Ishikawa (cell line): Measurements from ENCODE around the gene SMR3A.

Experiments used
- CEBPB ChIP-seq: IDR thresholded peaks from 2 replicates; pipeline ENCODE4 v1.6.1; 2012
- CREB1 ChIP-seq: IDR thresholded peaks from 2 replicates; pipeline ENCODE4 v1.6.1; 2012; ENCODE audit warnings: low read depth
- EGR1 ChIP-seq: IDR thresholded peaks from 2 replicates; pipeline ENCODE4 v1.6.1; 2012
- EP300 ChIP-seq: IDR thresholded peaks from 2 replicates; pipeline ENCODE4 v1.6.1; 2012; ENCODE audit warnings: borderline replicate concordance
- FOXM1 ChIP-seq: IDR thresholded peaks from 2 replicates; pipeline ENCODE4 v1.6.1; 2012; ENCODE audit warnings: low read depth, borderline replicate concordance
- MAX ChIP-seq: IDR thresholded peaks from 2 replicates; pipeline ENCODE4 v1.6.1; 2012
- NFIC ChIP-seq: IDR thresholded peaks from 2 replicates; pipeline ENCODE4 v1.6.1; 2012
- RAD21 ChIP-seq: IDR thresholded peaks from 2 replicates; pipeline ENCODE4 v1.6.1; 2012; ENCODE audit warnings: low read depth
- REST ChIP-seq: IDR thresholded peaks from 2 replicates; pipeline ENCODE4 v1.6.1; 2012; ENCODE audit warnings: low read depth, mild to moderate bottlenecking
- TAF1 ChIP-seq: IDR thresholded peaks from 2 replicates; pipeline ENCODE4 v1.6.1; 2012; ENCODE audit warnings: low read depth, mild to moderate bottlenecking
- TCF12 ChIP-seq: IDR thresholded peaks from 2 replicates; pipeline ENCODE4 v1.6.1; 2012; ENCODE audit warnings: low read depth
- TEAD4 ChIP-seq: IDR thresholded peaks from 2 replicates; pipeline ENCODE4 v1.6.1; 2012
- USF1 ChIP-seq: IDR thresholded peaks from 2 replicates; pipeline ENCODE4 v1.6.1; 2012
- YY1 ChIP-seq: IDR thresholded peaks from 2 replicates; pipeline ENCODE4 v1.6.1; 2012; ENCODE audit warnings: low read depth
- ZBTB7A ChIP-seq: IDR thresholded peaks from 2 replicates; pipeline ENCODE4 v1.6.1; 2012; ENCODE audit warnings: low read depth

SMR3A gene

GRCh38 chr4:70364002-70364401 is 3.4 kb downstream of the SMR3A start:
- TF ChIP-seq REST (no peak), USF1 (no peak), MAX (no peak), ZBTB7A (no peak), TCF12 (no peak), CREB1 (no peak), TEAD4 (no peak), YY1 (no peak), TAF1 (no peak), EGR1 (no peak), NFIC (no peak), CEBPB (no peak), EP300 (no peak), FOXM1 (no peak), RAD21 (no peak)

DNA sequence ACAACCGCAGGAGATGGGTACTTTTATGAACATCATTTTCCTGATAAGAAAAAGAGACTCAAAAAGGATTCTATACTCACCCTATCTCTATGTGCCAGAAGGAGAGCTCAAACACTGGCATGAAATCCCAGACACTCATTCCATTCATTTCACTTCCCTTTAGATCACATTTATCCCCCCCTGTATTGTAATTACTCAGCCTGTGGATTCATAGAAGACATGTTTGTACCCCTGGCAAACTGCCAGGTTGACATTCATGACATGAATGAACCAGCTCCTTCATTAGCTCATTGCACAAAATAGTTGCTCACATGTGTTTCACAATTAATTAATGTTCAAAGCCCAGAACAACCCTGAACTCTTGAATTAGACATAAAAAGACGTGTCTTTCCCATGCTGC is 4.9 kb downstream of the SMR3A start:
- no peak for TF ChIP-seq ZBTB7A

GRCh38 chr4:70367813-70368212 is 7.3 kb downstream of the SMR3A start:
- TF ChIP-seq CREB1 (no peak), USF1 (no peak), REST (no peak), NFIC (no peak), EP300 (no peak), TAF1 (no peak), CEBPB (no peak), RAD21 (no peak), ZBTB7A (no peak)

- TF ChIP-seq RAD21 (no peak), NFIC (no peak), ZBTB7A (no peak), TEAD4 (no peak), CREB1 (no peak), EP300 (no peak), MAX (no peak), USF1 (no peak), REST (no peak), TAF1 (no peak), FOXM1 (no peak), TCF12 (no peak)
Observed at GRCh38 chr4:70371987-70372386, 11.4 kb downstream of the SMR3A start.

DNA sequence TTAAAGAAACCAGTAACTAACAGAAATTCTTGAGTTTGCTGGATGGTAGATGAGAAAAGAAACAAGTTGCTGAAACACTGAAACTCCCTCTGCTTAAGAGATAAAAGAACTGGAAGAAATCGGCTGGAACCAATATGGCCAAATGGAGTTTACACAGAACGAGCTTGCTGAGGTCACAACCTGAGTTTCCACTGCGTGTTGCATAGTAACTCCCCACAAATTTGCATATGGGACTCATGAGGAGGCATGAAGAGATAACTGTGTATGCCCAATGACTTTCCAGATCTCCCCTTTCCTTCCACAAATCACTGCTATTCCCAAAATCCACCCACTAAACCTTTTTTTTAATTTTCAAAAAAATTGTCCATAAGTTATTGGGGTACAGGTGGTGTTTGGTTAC is 12.2 kb downstream of the SMR3A start:
- TF ChIP-seq MAX (no peak), TEAD4 (no peak), REST (no peak), NFIC (no peak)
